Lung (tissue), 12 donors: ENCODE data around the gene DCDC2C. TPM values are rescaled to one million over a fixed set of nuclear protein-coding genes. Genes with fewer than 3 reads are reported as not detected.

Source experiments
- ATAC-seq: fragments of 200-7000 bp; cut with Tn5 transposase; one replicate; pipeline ENCODE4 v1.9.1; 2020; ENCODE audit warnings: moderate number of reproducible peaks; ENCODE audit not compliant: insufficient read depth, low FRiP score
- DNase-seq, 3 donors: peaks; one replicate each; pipeline ENCODE4 v3.0.0-alpha.2; 2013 to 2017
- H3K27ac ChIP-seq, 2 donors: one replicate each; pipeline ENCODE4 v1.5.1; 2013; ENCODE audit warnings: mild to moderate bottlenecking in 2 of 2, moderate library complexity in 2 of 2, control low read depth in 1 of 2, inconsistent platforms in 1 of 2, low read depth in 1 of 2, low read length in 1 of 2
- H3K27me3 ChIP-seq, 3 donors: one replicate each; pipeline ENCODE4 v1.5.1; 2013; ENCODE audit warnings: low read length in 2 of 3; ENCODE audit not compliant: control insufficient read depth in 3 of 3, insufficient read depth in 3 of 3
- H3K36me3 ChIP-seq, 4 donors: one replicate each; pipeline ENCODE4 v1.5.1; 2013; ENCODE audit warnings: low read length in 4 of 4, mild to moderate bottlenecking in 1 of 4, moderate library complexity in 1 of 4; ENCODE audit not compliant: control insufficient read depth in 4 of 4, insufficient read depth in 4 of 4
- H3K4me1 ChIP-seq, 5 donors: one replicate each; pipeline ENCODE4 v1.5.1; 2013; ENCODE audit warnings: low read length in 5 of 5, mild to moderate bottlenecking in 2 of 5, moderate library complexity in 1 of 5; ENCODE audit not compliant: control insufficient read depth in 5 of 5, insufficient read depth in 5 of 5
- H3K4me3 ChIP-seq: one replicate; pipeline ENCODE4 v1.5.1; 2013; ENCODE audit warnings: mild to moderate bottlenecking, control low read depth, moderate library complexity
- H3K9ac ChIP-seq, 2 donors: one replicate each; pipeline ENCODE4 v1.5.1; 2013; ENCODE audit warnings: low read length in 2 of 2, control low read depth in 1 of 2; ENCODE audit not compliant: insufficient read depth in 1 of 2
- H3K9me3 ChIP-seq, 4 donors: one replicate each; pipeline ENCODE4 v1.5.1; 2013; ENCODE audit warnings: low read length in 3 of 4, mild to moderate bottlenecking in 1 of 4, moderate library complexity in 1 of 4; ENCODE audit not compliant: control insufficient read depth in 4 of 4, insufficient read depth in 3 of 4
- CTCF ChIP-seq: IDR thresholded peaks from 2 replicates; pipeline ENCODE4 v1.5.1; 2012; ENCODE audit warnings: mild to moderate bottlenecking; ENCODE audit errors: control extremely low read depth, extremely low read depth
- WGBS, 2 donors: extraction: QIAGEN DNeasy Blood & Tissue Kit; methylation state at CpG; one replicate each; pipeline ENCODE4 v1.1.7; 2013; 5-methylcytosine and 5-hydroxymethylcytosine counted together
- polyA plus RNA-seq, 2 donors: library from polyadenylated mRNA; stranded (reverse); fragments of 200-250 nt; gene quantifications; one replicate each; pipeline ENCODE4 v1.2.1, GENCODE V29; 2013
- total RNA-seq, 2 donors: library from RNA; depleted of rRNA in 1 of 2; stranded (reverse); fragments of >200 nt in 1 of 2; gene quantifications; one replicate each; pipeline ENCODE4 v1.2.1, GENCODE V29; 2014 to 2021
- donor health status: control.
- donor health status: control.
- donor health status: Bipolar disorder and iron deficiency.
- donor health status: healthy.
- donor health status: DM: yes; HTN: yes; CAD: no.

Gene DCDC2C
- total and polyA plus RNA-seq, 4 donors: 0.37 TPM; not detected in 3

GRCh38 chr2:3838348-3838747, 135.0 kb downstream of the DCDC2C start:
- 95 to 96% methylated on average over 3 of the region's 3 CpGs for WGBS, 2 donors
- H3K4me1 ChIP-seq: peaks cover 0 to 5% (median 0%) of the 10 kb centered on the region in 5 donors
- H3K36me3 ChIP-seq: no peaks in the 10 kb centered on the region
- DNase-seq (no peak), ATAC-seq (no peak)
- no peak overlapping the region for H3K4me3 ChIP-seq
- peaks cover 0 to 8% (median 1%) of the 10 kb centered on the region in 4 donors for H3K9me3 ChIP-seq
- no peaks in the 10 kb centered on the region for H3K27me3 ChIP-seq
- H3K27ac ChIP-seq: no peak overlapping the region
- no peak for TF ChIP-seq CTCF
- H3K9ac ChIP-seq: no peak overlapping the region

- no peak for TF ChIP-seq CTCF
- H3K36me3 ChIP-seq: no peaks in the 10 kb centered on the region
- 41 to 57% methylated on average over 8 of the region's 8 CpGs for WGBS, 2 donors
- H3K27me3 ChIP-seq: no peaks in the 10 kb centered on the region
- H3K4me1 ChIP-seq: peaks cover 0 to 3% (median 0%) of the 10 kb centered on the region in 5 donors
- DNase-seq: peak; percentile 35 to 64 (median 61)
- H3K9ac ChIP-seq: no peak overlapping the region
- no peak for ATAC-seq
- H3K4me3 ChIP-seq: no peak overlapping the region
- no peak overlapping the region for H3K27ac ChIP-seq
- peaks cover 0 to 11% (median 1%) of the 10 kb centered on the region in 4 donors for H3K9me3 ChIP-seq
Measured at GRCh38 chr2:3839476-3839875, 136.1 kb downstream of the DCDC2C start.

GRCh38 chr2:3840611-3841155, 137.3 kb downstream of the DCDC2C start:
- no peak overlapping the region for H3K27ac ChIP-seq
- peaks cover 0 to 11% (median 1%) of the 10 kb centered on the region in 4 donors for H3K9me3 ChIP-seq
- no peak overlapping the region for H3K4me3 ChIP-seq
- no peak for TF ChIP-seq CTCF
- no peaks in the 10 kb centered on the region for H3K36me3 ChIP-seq
- H3K27me3 ChIP-seq: no peaks in the 10 kb centered on the region
- DNase-seq (no peak), ATAC-seq (no peak)
- H3K4me1 ChIP-seq: peaks cover 0 to 3% (median 0%) of the 10 kb centered on the region in 5 donors
- H3K9ac ChIP-seq: no peak overlapping the region
- WGBS, 2 donors: 96% methylated on average over 15 of the region's 15 CpGs
